GM19025 (cell line): ENCODE data around the gene KRTAP4-4.
"Not testable (repeated sequence)": the region's sequence is repeated elsewhere in the genome, so short reads cannot be mapped to it uniquely, and the experiment has no call there.

ENCODE experiments used
- ATAC-seq: cut with Tn5 transposase; IDR thresholded peaks from one replicate; pipeline ENCODE4 v1.9.1; 2021; ENCODE audit warnings: mild to moderate bottlenecking, low read depth, moderate library complexity; ENCODE audit not compliant: unreplicated experiment

KRTAP4-4 gene

DNA sequence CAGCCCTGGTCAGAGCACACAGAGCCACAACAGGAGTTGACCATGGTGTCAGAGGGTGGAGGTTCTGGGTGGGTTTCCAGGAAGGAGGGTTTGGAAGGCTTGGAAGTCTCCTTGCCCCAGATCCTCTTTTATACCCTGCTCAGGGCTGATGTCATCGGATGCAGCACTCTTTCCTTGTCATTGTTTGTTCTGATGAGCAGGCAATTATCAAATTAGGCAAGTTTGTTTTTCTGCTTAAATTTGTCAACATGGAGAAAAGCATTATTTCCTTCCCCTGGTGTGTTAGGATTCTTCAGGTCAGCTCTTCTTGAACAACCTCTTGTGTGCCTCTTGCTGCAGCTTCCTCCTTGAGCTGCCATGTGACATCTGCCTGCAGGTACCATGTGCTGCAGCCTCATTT is at the start of gene KRTAP4-4:
KRTAP4-4 (minus strand) TSS at position 101 of the 400 bp plus-strand sequence; CDS start at position 44, 57 bp downstream.
- ATAC-seq = no peak

DNA sequence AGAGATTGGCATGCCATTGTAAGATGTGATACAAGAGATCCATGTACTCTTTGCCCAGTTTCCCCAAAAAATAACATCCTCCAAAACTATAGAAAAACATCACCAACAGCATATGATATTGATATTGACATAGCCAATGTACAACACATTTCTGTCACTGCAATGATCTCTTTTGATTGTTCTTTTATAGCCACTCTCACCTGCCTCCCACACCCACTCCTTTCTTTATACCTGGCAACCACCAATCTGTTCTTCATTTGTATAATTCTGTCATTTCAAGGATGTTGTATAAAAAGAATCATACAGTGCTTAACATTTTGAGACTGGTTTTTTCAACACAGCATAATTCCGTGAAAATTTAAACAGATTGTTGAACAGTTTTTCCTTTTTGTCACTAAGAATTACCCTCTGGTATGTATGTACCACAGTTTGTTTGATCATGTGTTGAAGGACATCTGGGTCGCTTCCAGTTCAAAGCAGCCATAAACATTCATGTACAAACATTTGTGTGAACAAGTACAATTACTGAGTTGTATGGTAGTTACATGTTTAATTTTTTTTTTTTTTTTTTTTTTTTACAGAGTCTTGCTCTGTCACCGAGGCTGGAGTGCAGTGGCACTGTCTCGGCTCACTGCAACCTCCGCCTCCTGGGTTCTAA is 39.0 kb upstream of the KRTAP4-4 start:
- no peak for ATAC-seq

DNA sequence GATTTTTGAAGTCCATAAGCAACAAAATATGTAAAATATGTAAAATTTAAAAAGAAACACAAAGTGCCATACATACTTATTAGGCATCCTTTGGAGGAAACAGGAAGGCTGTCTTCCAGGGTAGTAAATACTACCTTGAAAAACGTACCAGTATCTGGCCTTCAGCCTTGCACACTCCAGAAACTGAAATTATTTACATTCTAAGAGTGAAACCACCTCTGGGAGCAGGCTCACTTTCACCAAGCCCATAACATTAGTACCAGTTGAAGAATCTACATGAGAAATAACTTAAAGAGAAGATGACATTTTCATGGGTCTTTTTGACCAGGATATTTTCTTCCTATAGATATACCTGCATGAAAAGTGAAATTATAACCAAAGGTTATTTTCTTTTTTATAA is 35.5 kb upstream of the KRTAP4-4 start:
- no peak for ATAC-seq

DNA sequence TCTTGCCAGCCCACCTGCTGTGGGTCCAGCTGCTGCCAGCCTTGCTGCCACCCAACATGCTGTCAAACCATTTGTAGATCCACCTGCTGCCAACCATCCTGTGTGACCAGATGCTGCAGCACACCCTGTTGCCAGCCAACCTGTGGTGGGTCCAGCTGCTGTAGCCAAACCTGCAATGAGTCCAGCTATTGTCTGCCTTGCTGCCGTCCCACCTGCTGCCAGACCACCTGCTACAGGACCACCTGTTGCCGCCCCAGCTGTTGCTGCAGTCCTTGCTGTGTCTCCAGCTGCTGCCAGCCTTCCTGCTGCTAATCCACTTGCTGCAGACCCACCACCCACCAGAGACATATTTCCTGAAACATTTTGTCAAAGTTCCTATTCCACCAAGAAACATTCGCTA is 29.8 kb upstream of the KRTAP4-4 start:
- ATAC-seq = no peak

DNA sequence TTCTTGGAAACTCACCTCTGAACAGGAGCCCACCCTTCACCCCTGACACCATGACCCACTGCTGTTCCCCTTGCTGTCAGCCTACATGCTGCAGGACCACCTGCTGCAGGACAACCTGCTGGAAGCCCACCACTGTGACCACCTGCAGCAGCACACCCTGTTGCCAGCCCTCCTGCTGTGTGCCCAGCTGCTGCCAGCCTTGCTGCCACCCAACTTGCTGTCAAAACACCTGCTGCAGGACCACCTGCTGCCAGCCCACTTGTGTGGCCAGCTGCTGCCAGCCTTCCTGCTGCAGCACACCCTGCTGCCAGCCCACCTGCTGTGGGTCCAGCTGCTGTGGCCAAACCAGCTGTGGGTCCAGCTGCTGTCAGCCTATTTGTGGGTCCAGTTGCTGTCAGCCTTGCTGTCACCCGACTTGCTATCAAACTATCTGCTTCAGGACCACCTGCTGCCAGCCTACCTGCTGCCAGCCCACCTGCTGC is 29.3 kb upstream of the KRTAP4-4 start, which contains the start of gene KRTAP9-1:
KRTAP9-1 (plus strand) TSS at position 51 of the 482 bp plus-strand sequence; CDS start at position 51, 0 bp downstream.
- ATAC-seq = not testable (repeated sequence)

DNA sequence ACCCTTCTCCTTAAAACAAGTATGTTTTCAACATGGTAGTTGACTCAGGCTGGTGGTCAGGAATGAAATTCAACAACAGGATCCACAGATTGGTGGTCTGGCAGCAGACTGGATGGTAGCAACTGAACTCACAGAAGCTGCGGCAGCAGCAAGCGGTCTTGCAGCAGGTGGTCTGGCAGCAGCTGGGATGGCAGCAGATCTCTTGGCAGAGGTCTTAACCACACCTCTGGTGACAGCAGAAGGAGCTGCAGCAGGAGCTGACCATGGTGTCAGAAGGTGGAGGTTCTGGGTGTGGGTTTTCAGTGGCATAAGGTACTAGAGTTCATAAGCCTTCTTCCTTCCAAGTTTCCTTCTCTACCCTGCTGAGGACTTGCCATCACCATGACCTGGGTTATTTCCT is 26.3 kb upstream of the KRTAP4-4 start:
- ATAC-seq = no peak

DNA sequence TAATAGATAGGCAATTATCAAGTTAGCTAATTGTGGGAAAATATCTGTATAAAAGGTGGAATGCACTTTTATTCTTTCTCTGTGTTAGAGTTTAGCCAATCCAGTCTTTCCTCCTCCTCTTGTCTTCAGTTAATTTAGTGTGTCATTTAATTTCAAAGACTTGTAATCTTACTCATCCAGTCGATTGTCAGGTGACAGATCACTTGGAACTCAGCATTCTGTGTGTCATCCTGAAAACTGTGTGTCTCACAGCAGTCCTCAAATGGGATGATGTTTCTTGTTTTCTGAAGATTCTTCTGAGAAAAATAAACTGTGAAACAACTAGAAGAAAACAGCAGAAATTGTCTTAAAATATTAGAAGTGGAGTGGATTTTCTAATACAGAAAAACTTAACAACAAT is 24.5 kb upstream of the KRTAP4-4 start:
- no peak for ATAC-seq

DNA sequence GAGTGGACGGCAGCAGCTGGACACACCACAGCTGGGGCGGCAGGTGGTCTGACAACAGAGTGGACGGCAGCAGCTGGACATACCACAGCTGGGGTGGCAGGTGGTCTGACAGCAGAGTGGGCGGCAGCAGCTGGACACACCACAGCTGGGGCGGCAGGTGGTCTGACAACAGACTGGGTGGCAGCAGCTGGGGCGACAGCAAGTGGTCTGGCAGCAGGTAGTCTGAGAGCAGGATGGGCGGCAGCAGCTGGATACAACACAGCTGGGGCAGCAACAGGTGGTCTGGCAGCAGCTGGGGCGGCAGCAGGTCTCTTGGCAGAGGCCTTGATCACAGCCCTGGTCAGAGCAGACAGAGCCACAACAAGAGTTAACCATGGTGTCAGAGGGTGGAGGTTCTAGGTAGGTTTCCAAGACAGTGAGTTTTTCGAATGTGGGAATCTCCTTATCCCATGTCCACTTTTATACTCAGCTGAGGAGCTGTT is 24.0 kb upstream of the KRTAP4-4 start, which contains the start of gene KRTAP4-1:
KRTAP4-1 (minus strand) TSS at position 432 of the 482 bp plus-strand sequence; CDS start at position 375, 57 bp downstream.
- no peak for ATAC-seq

DNA sequence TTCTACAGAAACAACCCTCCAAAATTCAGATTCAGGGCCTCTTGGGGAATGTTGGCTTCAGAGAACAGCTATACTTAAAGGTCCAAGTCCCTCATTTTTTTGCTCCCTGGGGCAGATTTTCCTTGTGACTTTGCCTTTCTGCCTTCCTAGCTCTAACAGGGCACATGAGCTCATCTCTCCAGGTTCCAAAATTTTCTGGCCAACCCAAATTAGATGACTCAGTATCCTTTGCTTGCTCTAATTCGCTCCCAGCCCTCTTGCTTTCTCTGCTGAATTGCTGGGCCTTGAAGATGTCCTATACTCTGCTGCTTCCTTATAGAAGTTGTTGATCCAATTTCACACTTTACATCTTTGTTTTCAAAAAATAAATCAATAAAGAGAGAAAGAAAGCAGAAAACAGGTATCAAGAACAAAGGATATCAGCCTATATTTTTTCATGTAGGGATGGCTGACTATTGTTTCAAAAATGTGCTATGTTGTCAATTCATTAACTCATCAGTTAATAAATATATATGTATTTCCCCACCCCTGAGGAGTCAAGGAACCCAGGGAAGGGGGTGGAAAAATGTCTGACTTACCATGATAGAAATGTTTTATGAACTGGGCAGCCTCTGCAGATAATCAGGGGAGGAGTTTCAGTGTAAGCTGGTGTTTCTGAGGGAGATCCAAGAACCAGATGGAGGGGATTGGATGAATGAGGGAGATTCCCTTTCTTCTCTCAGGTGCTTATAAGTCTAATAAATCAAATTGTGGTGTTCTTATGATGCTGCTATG is 18.5 kb upstream of the KRTAP4-4 start:
- no peak for ATAC-seq

DNA sequence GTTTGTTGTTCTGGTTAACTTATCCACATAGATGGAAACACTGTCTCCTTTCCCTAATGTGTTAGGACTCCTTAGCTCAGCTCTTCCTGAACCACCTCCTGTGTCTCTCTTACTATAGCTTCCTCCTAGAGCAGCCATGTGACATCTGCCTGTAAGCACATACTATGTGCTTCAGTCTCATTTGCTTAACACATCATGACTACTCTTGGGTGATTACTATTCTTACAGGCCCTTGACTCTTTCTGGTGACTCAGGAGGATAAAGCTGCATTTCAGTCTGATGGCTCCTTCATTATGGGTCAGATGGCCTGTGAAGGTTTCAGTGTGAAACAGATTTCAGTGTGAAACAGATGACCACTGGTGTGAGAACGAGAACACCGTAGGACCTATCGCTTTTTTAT is 17.8 kb upstream of the KRTAP4-4 start:
- no peak for ATAC-seq

DNA sequence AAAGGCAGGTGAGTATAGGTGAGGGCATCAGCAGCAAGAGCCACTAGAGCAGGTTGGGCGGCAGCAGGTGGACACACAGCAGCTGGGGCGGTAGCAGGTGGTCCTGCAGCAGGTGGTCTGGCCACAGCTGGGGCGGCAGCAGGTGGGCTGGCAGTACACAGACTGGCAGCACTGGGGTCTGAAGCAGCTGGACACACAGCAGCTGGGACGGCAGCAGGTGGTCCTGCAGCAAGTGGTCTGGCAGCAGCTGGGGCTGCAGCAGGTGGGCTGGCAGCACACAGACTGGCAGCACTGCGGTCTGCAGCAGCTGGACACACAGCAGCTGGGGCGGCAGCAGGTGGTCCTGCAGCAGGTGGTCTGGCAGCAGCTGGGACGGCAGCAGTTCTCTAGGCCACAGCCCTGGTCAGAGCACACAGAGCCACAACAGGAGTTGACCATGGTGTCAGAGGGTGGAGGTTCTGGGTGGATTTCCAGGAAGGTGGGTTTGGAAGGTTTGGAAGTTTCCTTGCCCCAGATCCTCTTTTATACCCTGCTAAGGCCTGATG is 17.3 kb upstream of the KRTAP4-4 start, which contains the start of gene KRTAP4-2:
KRTAP4-2 (minus strand) TSS at position 495 of the 545 bp plus-strand sequence; CDS start at position 438, 57 bp downstream.
- no peak for ATAC-seq

DNA sequence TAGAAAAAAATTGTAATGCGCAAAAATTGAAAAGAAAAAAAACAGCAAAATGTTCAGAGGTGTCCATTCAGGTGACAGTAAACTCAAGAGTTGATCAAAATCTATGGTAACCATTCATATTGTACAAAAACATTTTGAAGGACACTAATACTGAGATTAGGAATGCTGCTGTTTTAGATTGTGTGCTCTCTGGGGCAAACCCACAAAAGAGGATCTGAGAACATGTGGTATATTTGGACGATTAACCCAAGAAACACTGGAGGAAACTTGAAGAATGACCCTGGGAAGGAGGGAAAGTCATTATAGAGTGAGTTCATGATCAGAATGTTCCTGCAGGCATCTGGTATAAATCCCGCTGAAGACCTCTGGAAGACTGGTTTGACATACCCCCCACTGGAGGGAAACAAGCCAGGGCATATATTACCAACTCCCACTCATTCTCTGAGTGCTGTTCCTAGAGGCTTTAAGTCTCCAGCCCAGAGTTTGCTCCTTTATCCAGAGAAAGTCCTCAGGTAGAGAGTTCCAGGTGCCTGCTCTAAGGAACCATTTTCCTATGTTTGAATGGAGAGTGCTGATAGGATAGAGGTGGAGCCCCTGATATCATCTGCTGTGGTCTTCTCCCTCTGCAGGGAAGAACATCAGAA is 16.3 kb upstream of the KRTAP4-4 start:
- ATAC-seq = no peak

DNA sequence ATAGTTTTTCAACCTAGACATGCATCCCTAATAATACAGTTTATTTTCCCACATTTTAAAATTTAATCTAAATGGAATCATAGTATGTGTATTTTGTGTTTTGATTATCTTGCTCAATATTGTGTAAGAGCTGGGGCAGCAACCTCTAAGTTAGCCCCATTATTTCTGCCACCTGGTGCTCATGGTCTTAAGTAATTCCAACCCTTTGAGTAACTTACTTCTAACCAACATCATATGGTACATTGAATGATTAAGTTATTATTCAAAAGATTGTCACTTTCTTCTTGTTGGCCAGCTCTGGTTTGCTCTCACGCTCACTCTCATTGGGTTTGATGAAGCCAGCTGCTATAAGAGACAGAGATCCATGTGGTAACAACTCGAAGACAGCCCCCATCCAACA is 11.3 kb upstream of the KRTAP4-4 start:
- no peak for ATAC-seq

DNA sequence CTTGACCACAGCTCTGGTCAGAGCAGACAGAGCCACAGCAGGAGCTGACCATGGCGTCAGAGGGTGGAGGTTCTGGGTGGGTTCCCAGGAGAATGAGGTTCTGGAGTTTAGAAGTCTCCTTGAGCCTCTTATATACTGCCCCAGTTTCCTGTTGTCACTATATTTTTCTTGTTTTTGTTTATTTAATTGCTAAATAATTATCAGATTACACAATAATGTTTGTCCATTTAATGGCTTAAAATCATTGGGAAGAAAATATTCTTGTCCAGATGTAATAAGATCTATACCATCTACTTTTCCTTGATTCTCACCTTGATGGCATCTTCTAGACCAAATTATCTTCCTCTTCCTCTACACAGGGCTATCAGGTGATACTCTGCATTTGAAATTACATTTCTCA is 7.6 kb upstream of the KRTAP4-4 start, which contains the start of gene KRTAP4-3:
KRTAP4-3 (minus strand) TSS at position 101 of the 400 bp plus-strand sequence; CDS start at position 52, 49 bp downstream.
- ATAC-seq = no peak

DNA sequence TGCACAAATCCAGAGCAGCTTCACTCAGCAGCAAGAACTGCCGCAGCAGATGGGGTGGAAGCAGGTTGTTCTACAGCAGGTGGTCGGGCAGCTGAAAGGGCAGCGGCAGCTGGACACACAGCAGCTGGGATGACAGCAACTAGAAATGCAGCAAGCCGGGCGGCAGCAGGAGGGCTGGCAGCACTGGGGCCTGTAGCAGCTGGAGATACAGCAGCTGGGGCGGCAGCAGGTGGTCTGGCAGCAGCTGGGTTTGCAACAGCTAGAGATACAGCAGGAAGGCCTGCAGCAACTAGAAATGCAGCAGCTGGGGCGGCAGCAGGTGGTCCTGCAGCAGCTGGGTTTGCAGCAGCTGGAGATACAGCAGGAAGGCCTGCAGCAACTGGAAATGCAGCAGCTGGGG is 7.0 kb upstream of the KRTAP4-4 start:
- ATAC-seq = no peak

DNA sequence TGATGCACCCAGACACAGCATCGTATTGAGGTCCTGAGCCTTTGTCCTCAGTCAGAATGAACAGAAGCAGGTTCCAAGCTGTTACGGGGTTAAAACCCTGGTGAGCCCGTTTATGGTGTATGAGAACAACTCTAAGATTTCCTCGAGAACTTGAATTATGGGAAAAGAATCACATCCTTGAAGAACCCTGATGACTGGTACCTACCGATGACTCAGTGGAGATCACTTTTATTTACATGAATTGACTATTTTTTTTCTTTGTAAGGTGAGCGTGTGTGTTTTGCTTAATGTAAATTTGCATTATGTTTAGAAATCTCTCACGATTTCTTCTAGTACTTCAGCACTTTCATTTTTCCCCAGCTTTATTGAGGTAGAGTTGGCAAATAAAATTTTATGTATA is 3.3 kb upstream of the KRTAP4-4 start:
- no peak for ATAC-seq

DNA sequence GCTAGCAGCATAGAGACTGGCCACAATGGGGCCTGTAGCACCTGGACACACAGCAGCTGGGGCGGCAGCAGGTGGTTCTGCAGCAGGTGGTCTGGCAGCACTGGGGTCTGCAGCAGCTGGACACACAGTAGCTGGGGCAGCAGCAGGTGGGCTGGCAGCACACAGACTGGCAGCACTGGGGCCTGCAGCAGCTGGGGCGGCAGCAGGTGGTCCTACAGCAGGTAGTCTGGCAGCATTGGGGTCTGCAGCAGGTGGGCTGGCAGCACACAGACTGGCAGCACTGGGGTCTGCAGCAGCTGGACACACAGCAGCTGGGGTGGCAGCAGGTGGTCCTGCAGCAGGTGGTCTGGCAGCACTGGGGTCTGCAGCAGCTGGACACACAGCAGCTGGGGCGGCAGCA is 358 bp downstream of the KRTAP4-4 start:
- ATAC-seq = not testable (repeated sequence)

DNA sequence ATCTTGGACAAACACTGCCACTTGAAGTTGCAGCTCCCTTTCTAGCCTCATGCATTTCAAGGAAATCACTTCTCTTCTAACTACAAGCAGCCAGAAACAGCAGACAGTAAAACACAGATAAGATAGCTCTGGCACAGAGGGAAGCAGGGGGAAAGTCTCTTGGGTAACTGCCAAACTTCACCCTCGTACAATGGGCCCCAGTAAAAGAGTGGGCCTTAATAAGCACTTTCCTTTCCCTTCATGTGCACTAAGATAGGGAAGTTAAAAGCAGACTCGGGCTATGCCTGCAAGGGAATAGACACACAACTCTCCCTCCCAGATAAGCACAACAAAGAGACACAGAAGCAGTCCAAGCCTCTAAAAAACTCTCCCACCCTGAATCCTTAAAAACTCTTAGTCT is 6.7 kb downstream of the KRTAP4-4 start:
- ATAC-seq = no peak

DNA sequence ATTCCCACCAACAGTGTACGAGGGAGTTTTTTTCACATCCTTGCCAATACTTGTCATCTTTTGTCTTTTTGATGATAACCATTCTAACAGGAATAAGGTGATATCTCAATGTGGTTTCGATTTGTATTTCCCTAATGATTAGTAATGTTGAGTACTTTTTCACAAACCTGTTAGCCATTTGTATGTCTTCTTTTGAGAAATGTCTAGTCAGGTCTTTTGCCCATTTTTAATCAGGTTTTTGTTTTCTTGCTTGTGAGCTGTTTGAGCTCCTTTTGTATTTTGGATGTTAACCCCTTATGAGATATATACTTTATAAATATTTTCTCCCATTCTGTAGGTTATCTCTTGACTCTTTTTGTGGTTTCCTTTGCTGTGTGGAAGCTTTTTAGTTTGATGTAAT is 9.0 kb downstream of the KRTAP4-4 start:
- ATAC-seq = no peak

DNA sequence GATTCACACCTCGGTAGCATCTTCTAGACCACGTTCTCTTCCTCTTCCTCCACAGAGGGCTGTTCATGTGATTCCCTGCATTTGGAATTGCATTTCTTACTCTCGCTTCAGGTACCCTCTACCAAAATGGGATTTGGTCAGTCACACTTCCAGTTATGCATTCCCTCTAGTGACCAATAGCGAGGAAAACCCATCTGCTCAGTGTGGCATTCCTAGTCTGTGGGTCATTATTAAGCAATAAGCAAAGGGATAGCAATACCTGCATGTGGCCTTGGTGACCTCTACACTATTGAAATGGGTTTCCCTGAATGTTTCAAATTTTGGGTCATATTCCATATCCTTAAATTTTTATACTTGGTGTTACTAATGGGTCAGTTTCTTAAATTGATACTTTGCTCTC is 10.5 kb downstream of the KRTAP4-4 start:
- no peak for ATAC-seq

DNA sequence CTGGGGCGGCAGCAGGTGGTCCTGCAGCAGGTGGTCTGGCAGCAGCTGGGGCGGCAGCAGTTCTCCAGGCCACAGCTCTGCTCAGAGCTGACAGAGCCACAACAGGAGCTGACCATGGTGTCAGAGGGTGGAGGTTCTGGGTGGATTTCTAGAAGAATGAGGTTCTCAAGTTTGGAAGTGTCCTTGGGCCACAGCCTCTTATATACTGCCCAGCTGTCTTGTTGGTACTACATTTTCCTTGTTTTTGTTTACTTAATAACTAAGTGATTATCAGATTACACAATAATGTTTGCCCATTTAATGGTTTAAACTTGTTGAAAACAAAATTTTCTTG is 10.9 kb downstream of the KRTAP4-4 start, which contains the start of gene KRTAP4-5:
KRTAP4-5 (minus strand) TSS at position 174 of the 334 bp plus-strand sequence; CDS start at position 116, 58 bp downstream.
- no peak for ATAC-seq
